A549 treated with DMSO at 1 μM for 4 hours (cell line): ENCODE measurements around the gene SERPINB11. TPM values are rescaled to one million over a fixed set of nuclear protein-coding genes. Genes with fewer than 3 reads are reported as not detected.

Experiments
- total RNA-seq: library from RNA; stranded (reverse); fragments of 200-300 nt; extraction: Qiagen RNA extraction; gene quantifications from 5 replicates; pipeline ENCODE4 v1.2.3, GENCODE V29; 2022; ENCODE audit warnings: low read depth

Gene SERPINB11, protein sequence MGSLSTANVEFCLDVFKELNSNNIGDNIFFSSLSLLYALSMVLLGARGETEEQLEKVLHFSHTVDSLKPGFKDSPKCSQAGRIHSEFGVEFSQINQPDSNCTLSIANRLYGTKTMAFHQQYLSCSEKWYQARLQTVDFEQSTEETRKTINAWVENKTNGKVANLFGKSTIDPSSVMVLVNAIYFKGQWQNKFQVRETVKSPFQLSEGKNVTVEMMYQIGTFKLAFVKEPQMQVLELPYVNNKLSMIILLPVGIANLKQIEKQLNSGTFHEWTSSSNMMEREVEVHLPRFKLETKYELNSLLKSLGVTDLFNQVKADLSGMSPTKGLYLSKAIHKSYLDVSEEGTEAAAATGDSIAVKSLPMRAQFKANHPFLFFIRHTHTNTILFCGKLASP
- 0.07 to 0.08 TPM in 2 of 5 replicates, not detected in the others for total RNA-seq

DNA sequence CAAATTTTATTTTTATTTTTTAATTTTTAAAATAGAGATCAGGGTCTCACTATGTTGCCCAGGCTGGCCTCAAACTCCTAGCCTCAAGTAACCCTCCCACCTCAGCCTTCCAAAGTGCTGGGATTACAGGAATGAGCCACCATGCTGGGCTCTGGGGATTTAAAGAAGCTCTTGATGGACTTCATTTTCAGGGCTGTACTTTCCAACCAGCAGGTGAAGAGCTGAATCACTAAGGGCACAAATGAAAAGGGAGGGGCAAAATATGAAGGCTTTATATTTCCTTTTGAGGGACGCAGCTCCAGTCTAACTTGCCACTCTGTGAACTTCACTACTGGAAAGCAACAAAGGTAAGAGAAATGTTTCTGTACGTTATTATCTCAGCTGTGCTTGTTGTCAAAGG is at the start of gene SERPINB11:
Gene SERPINB11 (plus strand): TSS at position 301 of the 400 bp plus-strand sequence. CDS start 7,234 bp downstream, outside the sequence.

DNA sequence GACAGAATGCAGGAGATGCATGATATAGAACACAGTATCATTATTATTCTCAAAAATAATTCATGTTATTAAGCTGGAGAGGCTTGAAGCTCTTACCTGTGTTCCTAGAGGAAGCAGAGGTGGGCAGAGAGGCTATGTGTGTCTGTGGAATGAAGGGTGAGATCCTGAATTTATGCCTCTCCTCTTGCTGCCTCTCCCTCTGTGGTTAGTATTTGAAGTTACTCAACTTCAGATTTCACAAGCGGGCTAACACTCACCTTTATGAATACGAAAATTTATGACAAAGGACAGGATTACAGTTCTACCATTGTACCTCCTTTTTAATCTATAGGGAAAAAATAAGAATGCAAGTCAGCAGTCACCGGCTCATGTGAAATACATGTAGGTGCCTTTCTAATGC is 41.0 kb upstream of the SERPINB11 start, which contains the start of gene SERPINB3:
Gene SERPINB3 (minus strand): TSS at position 144 of the 400 bp plus-strand sequence. CDS start 677 bp downstream, outside the sequence.

Other genes starting within 250 kb of the SERPINB11 start
- 0.08 to 0.20 TPM (median 0.11 TPM) in 5 replicates for gene SERPINB5, start 226.0 kb upstream of the SERPINB11 start, total RNA-seq
- not detected in 5 replicates for gene SERPINB12, start 160.6 kb upstream of the SERPINB11 start, total RNA-seq
- not detected in 5 replicates for gene SERPINB13, start 115.6 kb upstream of the SERPINB11 start, total RNA-seq
- 0.12 to 0.28 TPM (median 0.18 TPM) in 5 replicates for gene SERPINB4, start 58.7 kb upstream of the SERPINB11 start, total RNA-seq
- gene SERPINB3, start 41.1 kb upstream of the SERPINB11 start, total RNA-seq: 0.10 to 0.18 TPM (median 0.13 TPM) in 4 of 5 replicates, not detected in the other
- gene SERPINB7, start 72.5 kb downstream of the SERPINB11 start, total RNA-seq: 1.5 to 2.9 TPM (median 2.9 TPM) in 5 replicates
- 0.05 to 0.08 TPM in 2 of 5 replicates, not detected in the others for gene SERPINB2, start 184.7 kb downstream of the SERPINB11 start, total RNA-seq
- 0.22 TPM in 1 of 5 replicates, not detected in the others for gene SERPINB10, start 205.0 kb downstream of the SERPINB11 start, total RNA-seq
- gene HMSD, start 246.3 kb downstream of the SERPINB11 start, total RNA-seq: 0.23 to 1.9 TPM (median 0.35 TPM) in 4 of 5 replicates, not detected in the other